Measurements from ENCODE around the gene CLCA2.

CLCA2 gene

DNA sequence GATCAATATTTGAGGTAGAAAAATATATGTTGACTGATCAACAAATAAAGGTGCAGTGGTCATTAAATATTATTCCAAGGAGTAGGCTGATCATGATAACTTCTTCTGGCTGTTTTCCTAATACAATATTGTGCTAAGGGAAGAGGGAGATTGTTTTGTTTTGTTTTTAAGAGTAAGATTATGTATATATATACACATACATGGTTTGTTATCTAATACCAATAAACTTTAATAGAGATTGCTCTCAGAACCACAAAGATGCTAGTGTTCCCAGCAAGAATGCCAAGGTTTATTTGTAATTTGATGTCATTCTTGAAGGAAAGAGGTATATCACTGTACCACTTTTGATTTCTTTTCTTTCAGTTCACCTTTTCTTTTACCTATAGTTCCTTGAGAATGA, 10.1 kb downstream of the CLCA2 start:
- no peak for DNase-seq

DNA sequence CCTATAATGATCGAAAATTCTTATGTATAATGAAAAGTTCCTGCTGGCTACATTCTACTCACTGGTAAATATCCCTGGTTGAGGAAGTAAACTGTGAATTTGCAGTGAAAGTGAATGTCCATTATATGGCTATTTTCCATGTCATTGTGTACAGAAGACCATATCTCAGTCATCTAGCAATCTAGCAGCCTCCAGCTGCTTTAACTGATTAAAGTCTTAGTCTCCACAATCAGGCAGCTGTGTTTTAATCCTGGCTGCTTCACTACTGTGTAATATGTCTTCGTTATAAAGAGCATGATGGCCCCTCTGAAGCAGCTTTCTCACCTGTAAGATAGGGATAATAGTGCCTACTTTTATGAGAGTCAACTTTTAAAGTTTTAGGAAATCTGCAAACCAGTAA, 11.4 kb downstream of the CLCA2 start:
- DNase-seq = no peak

DNA sequence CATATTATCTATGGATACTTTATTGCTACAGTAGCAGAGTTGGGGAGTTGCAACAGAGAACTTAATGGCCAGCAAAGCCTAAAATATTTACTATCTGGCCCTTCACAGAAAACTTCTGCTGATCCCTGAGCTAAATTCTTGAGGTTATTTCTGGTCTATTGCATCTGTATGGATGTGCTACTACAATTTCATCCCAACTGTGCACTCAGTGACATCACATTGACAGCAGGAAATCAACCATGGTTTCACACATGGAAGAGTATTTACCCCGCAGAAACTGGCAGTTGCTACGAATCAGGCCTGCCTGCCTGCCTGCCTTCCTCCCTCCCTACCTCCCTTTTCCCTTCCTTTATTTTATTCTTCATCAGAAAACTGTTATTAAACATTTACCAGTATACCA, 12.1 kb downstream of the CLCA2 start:
- DNase-seq = no peak

DNA sequence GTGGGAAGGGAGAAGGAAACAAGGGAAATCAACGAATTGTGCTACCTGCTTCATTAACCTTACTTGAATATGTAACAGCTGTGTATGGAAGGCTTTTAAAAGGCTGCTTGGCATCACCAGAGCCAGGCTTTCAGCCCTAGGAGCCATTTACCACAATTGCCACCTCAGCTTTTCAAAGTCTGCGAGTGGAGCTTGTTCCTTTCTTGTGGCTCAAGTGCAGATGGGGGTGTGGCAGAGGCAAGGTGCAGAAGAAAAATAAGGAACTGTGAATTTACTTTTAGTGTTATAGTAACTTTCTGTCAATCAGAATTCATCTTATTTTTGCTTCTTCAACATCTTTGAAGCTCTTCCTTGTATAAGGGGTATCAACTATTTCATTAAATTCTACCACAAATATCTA, 17.6 kb downstream of the CLCA2 start:
- DNase-seq = no peak

DNA sequence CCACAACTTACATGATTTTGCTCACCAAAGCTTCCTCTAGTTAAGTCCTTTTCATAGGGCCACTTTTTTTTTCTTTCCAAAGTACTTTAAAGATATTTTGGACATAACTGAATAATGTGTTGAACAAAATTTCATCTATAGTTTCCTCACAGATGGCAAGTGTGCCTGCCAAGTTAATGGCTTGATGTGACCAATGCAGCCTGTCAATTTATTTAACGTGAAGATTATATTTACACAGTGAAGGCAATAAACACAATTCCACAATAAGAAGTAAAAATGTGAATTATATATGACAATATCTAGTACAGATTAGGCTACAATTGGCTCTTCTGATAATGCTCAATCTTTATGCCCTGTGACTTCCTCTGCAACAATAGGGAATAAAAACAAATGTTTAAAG, 18.0 kb downstream of the CLCA2 start:
- no peak for DNase-seq

DNA sequence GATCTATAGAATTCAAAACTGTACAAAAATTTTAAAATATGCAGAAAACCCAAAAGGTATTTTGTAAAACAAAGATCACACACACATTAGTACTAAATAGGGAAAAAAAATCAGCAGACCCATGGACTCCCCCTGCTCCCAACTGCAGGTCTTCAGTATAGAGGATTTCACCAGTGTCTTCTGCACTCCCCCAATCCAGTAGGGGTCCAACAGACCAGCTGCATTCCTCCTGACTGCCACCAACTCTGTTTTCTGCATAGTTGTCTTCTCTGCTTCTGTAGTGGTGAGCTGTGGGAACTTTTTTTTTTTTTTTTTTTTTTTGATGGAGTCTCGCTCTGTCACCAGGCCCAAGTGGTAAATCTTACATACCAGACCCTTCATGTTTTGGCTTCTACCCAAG, 21.9 kb downstream of the CLCA2 start:
- no peak for DNase-seq

DNA sequence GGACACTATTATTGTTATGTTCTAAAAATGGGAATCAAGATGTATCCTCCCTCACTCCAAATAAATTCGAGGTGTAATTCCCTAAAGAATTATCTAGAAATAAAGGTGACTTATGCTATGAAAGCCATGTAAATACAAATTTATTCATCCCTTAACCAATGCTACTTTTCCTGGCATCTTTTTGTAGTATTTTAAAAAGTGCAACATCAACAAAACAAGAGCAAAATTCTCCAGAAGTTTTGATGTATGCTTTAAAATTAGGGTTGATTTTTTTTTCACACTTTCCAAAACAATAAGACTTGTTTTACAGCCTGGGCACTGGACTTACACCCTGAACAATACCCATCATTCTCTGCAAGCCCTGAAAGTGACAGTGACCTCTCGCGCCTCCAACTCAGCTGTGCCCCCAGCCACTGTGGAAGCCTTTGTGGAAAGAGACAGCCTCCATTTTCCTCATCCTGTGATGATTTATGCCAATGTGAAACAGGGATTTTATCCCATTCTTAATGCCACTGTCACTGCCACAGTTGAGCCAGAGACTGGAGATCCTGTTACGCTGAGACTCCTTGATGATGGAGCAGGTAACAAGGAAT, 23.3 kb downstream of the CLCA2 start:
- no peak for DNase-seq

DNA sequence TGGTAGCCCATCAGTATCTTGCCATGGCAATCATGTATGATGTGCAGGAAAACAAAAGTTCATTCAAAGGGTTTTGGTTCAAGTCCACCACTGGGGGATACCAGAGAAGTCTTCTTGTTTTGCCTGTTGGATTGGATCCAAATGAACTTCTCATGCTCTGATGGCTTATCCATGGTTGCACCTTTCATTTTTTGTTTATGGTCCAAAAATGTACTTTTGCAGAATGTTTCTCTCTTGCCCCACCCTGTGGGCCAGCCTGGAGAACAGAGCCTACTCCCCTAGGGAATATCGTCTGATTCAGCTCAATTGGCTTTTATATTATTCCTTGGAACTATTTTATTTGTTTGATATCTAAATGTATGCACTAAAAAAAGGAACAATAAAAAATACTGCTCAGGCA, 24.7 kb downstream of the CLCA2 start:
- DNase-seq = no peak

DNA sequence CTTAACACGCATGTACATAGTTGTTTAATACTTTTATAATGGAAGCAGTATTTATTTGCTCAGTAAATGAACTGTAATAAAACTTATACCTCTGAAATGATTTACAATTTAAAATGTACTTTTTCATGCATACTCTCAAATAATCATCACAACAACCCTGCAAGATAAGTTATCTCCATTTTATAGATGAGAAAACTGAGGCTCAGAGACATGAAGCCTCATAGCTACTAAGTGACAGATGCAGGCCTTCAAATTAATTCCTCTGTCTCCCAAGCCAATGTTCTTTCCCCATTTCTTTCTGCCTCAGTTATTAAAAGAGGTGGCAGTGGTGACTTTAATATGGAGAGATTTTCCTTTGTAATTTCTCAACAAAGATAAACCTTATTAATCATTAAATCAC, 25.1 kb downstream of the CLCA2 start:
- no peak for DNase-seq

DNA sequence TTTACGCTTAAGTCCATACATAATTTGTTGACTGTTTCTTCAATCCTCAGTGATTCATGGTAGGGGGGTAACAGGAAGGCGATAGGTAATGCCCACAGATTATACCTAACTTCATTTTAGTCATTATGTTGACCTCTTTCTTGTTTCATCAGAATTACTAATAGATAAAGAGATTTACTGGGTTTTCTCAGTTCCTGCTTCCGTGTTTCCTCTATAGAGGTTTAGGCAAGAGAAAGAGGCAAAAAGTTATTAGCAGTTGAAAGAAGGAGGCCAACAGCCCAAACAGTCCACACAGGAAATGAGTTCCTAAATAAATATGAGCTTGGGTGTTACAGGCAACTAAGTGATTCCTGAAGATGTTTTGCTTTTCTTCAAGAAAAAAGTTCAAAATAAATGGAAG, 26.9 kb downstream of the CLCA2 start:
- no peak for DNase-seq

DNA sequence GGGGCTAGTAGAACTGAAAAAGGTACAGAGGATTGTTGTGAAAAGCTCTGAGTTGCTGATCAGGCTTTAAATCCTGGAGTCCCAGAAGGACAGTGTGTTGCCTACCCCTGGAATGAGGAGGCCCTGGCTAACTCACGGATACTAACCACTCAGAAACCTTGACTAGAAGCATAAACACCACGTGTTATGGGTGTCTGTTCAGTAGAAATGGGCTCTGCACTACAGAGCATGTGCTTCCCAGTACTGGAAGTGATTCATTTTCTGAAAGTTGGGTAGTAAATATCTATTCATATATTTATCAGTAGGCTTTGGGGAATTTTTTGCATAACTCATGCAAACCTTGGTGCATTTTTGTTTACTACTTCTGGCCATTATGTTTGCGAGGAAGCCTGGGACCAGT, 29.7 kb downstream of the CLCA2 start:
- DNase-seq = no peak

DNA sequence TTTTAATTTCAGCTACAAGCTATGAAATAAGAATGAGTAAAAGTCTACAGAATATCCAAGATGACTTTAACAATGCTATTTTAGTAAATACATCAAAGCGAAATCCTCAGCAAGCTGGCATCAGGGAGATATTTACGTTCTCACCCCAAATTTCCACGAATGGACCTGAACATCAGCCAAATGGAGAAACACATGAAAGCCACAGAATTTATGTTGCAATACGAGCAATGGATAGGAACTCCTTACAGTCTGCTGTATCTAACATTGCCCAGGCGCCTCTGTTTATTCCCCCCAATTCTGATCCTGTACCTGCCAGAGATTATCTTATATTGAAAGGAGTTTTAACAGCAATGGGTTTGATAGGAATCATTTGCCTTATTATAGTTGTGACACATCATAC, 31.1 kb downstream of the CLCA2 start:
- no peak for DNase-seq

DNA sequence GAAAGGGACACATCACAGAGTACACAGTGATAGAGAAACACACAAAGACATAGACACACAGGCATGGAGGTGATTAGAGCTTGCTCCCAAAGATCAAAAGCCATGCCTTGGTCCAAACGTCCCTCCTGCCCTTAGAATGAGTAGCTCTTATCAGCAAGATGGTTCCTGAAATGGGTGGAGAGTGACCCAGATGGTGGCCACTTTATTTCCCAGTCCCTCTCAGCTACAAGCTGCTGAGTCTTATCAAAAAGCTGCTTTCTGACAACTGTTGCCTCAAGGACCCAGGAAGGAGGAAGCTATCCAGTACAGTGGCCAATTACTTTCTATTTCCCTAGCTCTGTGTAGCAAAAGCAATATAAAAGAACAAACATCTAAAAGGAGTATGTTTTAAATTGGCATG, 37.0 kb downstream of the CLCA2 start:
- no peak for DNase-seq

DNA sequence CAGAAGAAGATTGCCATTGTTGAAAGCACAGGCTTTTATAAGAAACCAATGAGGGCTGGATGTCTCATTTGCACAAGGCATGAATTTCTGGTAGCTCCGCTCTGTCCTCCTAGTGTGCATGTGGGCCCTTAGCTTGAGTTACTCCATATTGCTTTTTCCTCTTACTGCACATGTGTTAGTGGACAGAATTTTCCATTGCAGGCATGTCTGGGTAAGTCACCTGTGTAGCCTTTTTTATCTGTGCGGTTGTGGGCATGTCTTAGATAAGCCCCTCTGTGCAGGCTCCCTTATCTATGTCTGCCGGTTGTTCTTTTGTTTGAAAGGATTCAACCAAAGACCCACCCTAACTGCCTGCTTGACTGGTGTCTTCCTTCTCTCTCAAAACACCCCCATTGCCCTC, 37.5 kb downstream of the CLCA2 start:
- DNase-seq = no peak

DNA sequence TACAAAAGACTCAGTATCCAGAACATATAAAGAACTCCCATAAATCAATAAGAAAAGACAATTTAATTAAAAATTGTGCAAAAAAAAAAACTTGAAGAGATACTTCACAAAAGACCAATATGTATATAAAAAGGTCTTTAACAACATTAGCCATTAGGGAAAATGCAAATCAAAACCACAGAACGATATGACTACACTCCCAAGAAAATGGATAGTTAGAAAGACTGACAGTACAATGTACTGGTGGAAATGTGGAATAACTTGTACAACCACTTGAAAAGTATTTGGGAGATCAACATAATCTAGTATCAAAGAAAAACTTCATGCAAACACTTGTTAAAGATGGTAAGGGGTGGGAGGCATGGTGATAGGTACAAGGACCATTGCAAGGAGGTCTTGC, 40.8 kb downstream of the CLCA2 start:
- no peak for DNase-seq

DNA sequence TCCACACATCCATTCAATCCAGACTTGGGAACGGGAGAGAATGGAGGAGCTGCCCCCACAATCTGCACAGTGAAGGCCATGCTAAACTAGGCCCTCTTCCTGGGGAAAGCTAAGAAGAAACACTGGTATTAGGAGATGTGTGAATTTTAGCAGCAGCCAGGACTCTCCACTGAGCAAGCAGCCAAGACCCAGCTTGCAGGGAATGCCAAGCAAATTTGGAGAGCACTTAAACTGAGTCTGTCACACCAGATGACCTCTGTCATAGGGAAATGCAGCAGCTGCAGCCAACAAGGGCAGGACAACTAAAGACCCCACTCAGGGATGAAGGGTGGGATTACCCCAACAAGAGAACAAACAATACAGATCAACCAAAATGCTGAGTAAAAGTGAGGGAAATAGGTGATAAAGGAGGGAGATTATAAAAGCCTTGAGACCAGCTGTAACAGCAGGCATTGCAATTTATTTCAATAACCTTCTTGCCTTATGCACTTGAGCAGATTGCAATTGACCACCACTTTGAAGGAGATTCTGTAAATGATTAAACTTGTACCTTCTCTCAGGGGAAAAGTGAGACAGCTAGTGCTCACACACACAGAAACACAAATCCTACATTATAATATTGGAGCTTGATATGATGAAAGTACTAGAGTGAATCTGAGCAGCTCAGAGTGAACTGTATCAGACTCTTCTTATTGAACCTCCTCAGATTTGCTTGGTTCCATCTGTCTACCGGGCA, 42.3 kb downstream of the CLCA2 start:
- no peak for DNase-seq

DNA sequence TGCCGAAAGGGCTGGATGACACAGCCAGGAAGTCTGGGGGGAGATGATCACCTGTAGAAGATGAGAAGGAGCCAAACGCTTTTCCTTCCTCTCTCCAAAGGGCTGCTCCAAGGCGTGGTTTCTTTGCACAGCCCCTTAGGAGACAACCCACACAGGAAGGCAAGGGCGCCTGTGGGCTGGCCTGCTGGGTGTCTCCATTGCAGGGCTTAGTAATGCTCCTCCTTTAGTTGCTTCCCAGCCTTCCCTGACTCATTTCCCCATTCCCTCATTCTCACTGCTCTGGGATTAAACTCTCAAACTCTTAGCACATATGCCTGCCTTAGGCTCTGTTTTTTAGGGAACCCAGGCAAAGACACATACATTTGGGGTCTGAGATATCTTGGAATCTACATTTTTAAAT, 43.0 kb downstream of the CLCA2 start:
- no peak for DNase-seq

DNA sequence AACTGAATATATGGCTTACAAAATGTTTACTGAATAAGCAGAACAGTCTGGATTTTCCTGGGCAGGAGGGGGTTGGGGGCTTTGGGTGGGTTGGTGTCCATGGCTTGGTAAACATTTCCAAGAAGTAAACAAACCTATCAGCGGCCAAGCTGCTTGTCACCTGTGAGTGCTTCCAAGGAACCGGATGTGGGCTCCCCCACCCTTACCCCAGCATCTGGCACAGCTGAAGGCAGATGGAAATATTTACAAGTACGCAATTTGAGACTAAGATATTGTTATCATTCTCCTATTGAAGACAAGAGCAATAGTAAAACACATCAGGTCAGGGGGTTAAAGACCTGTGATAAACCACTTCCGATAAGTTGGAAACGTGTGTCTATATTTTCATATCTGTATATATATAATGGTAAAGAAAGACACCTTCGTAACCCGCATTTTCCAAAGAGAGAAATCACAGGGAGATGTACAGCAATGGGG, 44.6 kb downstream of the CLCA2 start, which contains the start of gene CLCA1:
CLCA1 (plus strand) TSS at position 427 of the 477 bp plus-strand sequence; CDS start at position 472, 45 bp downstream.
- DNase-seq = no peak

DNA sequence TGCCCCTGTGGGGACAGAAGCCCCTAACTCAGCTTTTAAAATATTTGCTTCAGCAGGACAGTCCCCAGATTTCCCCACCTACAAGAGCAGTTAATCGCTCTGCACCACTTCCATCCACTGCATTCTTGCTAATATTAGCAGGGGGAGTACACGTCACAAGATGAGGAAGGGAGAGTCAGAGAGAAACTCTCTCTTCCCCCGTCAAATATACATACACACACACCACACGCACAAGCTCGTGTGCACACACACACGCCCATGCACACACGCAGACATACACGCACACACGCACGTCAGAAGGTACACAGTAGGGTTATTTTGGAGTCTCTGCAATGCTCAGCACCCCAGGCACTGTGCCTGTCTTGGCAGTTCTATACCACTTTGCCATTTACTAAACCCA, 46.9 kb downstream of the CLCA2 start:
- no peak for DNase-seq

DNA sequence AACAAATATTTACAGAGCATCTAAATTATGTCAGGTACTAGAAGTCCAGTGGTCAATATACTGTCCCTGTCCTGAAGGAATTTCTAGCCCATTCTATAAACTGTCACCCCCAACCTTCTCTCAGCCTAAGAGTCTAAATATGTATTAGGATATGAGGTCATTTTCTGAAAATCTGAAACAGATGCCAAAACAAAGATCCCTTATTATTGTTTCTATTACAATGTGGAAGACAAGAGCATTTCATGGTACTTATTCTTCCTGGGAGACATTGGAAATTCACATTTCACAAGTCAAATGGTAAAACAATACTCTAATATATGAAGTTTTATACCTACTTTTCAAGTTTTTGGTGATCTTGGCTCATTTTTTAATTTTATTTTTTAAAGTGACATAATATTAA, 47.3 kb downstream of the CLCA2 start:
- no peak for DNase-seq

DNA sequence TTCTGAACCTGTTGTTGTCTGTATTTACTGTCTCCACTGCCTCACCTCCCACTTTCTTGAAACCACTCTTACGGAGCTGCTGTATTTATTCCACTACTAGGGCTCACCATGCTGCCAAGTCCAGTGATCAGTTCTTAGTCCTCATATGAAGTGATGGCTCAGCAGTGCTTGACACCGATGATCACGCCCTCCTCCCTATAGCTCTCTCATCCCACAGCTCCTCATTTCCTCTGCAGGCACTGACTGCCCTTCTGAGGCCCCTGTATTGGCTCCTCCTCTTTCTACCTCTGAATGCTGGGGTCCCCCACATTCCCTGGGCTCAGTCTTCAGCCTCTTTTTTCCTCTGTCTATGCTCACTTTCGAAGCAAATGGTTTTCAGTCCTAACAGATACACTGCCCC, 48.2 kb downstream of the CLCA2 start:
- no peak for DNase-seq

DNA sequence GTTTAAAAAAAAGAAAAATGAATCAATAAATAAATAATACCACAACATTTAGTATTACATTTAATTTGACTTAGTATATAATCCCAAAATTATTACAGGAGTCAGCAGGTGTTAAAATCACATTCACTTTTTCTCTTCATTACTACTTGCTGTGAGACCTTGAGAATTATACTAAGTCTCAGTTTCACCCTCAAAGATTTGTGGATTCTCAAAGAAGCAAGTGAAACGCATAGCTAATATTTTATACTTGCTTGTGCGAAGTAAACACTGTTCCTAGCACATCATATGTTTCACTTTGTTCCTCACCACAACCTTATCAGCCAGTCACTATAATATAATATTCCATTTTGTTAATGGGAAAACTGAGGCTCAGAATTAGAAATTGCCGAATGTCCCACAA, 48.8 kb downstream of the CLCA2 start:
- DNase-seq = no peak

DNA sequence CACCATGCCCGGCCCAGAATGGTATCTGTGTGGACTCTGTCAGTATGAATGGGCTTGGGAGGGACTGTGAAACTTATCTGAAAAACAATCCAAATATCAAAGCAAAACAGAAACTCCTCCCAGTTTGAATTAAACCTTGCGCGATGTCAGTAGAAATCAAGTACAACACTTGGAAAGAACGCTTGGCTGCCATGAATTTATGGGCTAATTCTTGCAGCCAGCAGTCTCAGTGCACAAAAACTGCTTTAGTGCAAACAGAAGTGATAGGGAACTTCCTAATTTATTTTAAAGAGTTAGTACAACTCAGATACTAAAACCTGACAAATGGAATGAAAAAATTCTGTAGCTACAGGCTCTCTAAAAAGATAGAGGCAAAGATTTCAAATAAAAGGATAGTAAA, 53.3 kb downstream of the CLCA2 start:
- DNase-seq = no peak

DNA sequence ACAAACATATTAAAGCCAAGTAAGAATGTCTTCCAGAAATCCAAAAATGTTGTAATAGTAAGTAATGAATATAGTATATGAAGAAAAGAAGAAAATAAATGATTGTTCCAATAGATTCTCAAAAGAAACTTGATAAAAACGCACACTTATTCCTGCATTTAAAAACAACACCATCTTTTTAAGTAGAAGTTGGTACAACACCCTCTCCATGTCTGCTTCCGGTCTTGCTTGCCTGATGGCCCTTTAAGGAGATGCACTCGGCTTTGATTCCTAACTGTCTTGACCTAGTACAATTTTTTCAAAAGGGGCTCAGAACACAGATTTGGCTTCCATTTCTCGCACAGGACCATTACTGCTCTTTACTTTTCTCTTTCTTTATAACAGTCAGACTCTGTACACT, 53.7 kb downstream of the CLCA2 start:
- DNase-seq = no peak

Measured in NCI-H526 treated with DMSO at 0.1 percent for 48 hours (cell line).